Liver (tissue), 9 donors: ENCODE data around the gene GJA5. TPM values are rescaled to one million over a fixed set of nuclear protein-coding genes. Genes with fewer than 3 reads are reported as not detected.

Experiments used
- DNase-seq: peaks from one replicate; pipeline ENCODE4 v3.0.0-alpha.2; 2017; ENCODE audit warnings: low spot score
- H3K27ac ChIP-seq, 2 donors: one replicate each; pipeline ENCODE4 v1.7.0; 2013; ENCODE audit warnings: inconsistent platforms in 2 of 2, low read length in 2 of 2, control low read depth in 1 of 2, low read depth in 1 of 2, mild to moderate bottlenecking in 1 of 2
- H3K27me3 ChIP-seq, 4 donors: one replicate each; pipeline versions ENCODE4 v1.6.1 to v1.7.0; 2013; ENCODE audit warnings: low read length in 3 of 4, inconsistent platforms in 1 of 4, mild to moderate bottlenecking in 1 of 4, moderate library complexity in 1 of 4; ENCODE audit not compliant: control insufficient read depth in 4 of 4, insufficient read depth in 4 of 4
- H3K36me3 ChIP-seq, 4 donors: one replicate each; pipeline versions ENCODE4 v1.6.1 to v1.7.0; 2013; ENCODE audit warnings: low read length in 3 of 4, mild to moderate bottlenecking in 3 of 4, low read depth in 1 of 4, moderate library complexity in 1 of 4; ENCODE audit not compliant: control insufficient read depth in 4 of 4, insufficient read depth in 3 of 4
- H3K4me1 ChIP-seq, 4 donors: one replicate each; pipeline versions ENCODE4 v1.6.1 to v1.7.0; 2013; ENCODE audit warnings: low read length in 3 of 4, mild to moderate bottlenecking in 3 of 4, moderate library complexity in 1 of 4; ENCODE audit not compliant: control insufficient read depth in 4 of 4, insufficient read depth in 4 of 4
- H3K4me3 ChIP-seq, 3 donors: one replicate each; pipeline versions ENCODE4 v1.6.1 to v1.7.0; 2013; ENCODE audit warnings: low read length in 3 of 3, control low read depth in 1 of 3, low read depth in 1 of 3, mild to moderate bottlenecking in 1 of 3
- H3K9ac ChIP-seq, 2 donors: one replicate each; pipeline ENCODE4 v1.7.0; 2013; ENCODE audit warnings: low read length in 2 of 2, mild to moderate bottlenecking in 2 of 2, moderate library complexity in 2 of 2, control low read depth in 1 of 2, low read depth in 1 of 2
- H3K9me3 ChIP-seq, 4 donors: one replicate each; pipeline versions ENCODE4 v1.6.1 to v1.7.0; 2013; ENCODE audit warnings: low read length in 3 of 4; ENCODE audit not compliant: control insufficient read depth in 4 of 4
- EGR1 ChIP-seq, 2 donors: IDR thresholded peaks; 2 replicates each; pipeline ENCODE4 v1.6.1; 2016 to 2018; ENCODE audit warnings: antibody characterized with exemption in 2 of 2, low read depth in 2 of 2
- FOXA2 ChIP-seq: IDR thresholded peaks from 2 replicates; pipeline ENCODE4 v1.6.1; 2016; ENCODE audit warnings: antibody characterized with exemption
- GABPA ChIP-seq, 2 donors: IDR thresholded peaks in 1 of 2; conservative IDR thresholded peaks in 1 of 2; 2 replicates each; pipeline ENCODE4 v1.6.1; 2016; ENCODE audit warnings: antibody characterized with exemption in 2 of 2, mild to moderate bottlenecking in 1 of 2, moderate library complexity in 1 of 2
- HNF4A ChIP-seq, 2 donors: conservative IDR thresholded peaks; 2 replicates each; pipeline ENCODE4 v1.6.1; 2016; ENCODE audit warnings: antibody characterized with exemption in 2 of 2, mild to moderate bottlenecking in 2 of 2
- HNF4G ChIP-seq: IDR thresholded peaks from 2 replicates; pipeline ENCODE4 v1.6.1; 2016; ENCODE audit warnings: antibody characterized with exemption
- JUND ChIP-seq, 2 donors: IDR thresholded peaks; 2 replicates each; pipeline ENCODE4 v1.6.1; 2016; ENCODE audit warnings: antibody characterized with exemption in 2 of 2
- RXRA ChIP-seq, 2 donors: IDR thresholded peaks; 2 replicates each; pipeline ENCODE4 v1.6.1; 2017 to 2018; ENCODE audit warnings: antibody characterized with exemption in 2 of 2, mild to moderate bottlenecking in 1 of 2
- SP1 ChIP-seq: IDR thresholded peaks from 2 replicates; pipeline ENCODE4 v1.6.1; 2018; ENCODE audit warnings: antibody characterized with exemption, mild to moderate bottlenecking
- YY1 ChIP-seq: IDR thresholded peaks from 2 replicates; pipeline ENCODE4 v1.6.1; 2016; ENCODE audit warnings: antibody characterized with exemption, mild to moderate bottlenecking
- WGBS: extraction: QIAGEN DNeasy Blood & Tissue Kit; methylation state at CpG from one replicate; pipeline ENCODE4 v1.1.7; 2013; 5-methylcytosine and 5-hydroxymethylcytosine counted together
- polyA plus RNA-seq, 2 donors: library from polyadenylated mRNA; stranded (reverse) in 1 of 2; unstranded in 1 of 2; fragments of 200-250 nt in 1 of 2; fragments of >200 nt in 1 of 2; fragmentation: Nextera tagmentation in 1 of 2; extraction: Ambion mirVana in 1 of 2; gene quantifications; one replicate each; pipeline versions ENCODE4 v1.2.1 to v1.2.3, GENCODE V29; 2013 to 2015
- total RNA-seq, 2 donors: library from RNA; depleted of rRNA; stranded (reverse); fragments of >200 nt; gene quantifications; one replicate each; pipeline ENCODE4 v1.2.3, GENCODE V29; 2014
- TF ChIP-seq, protein P1 (sequence below): IDR thresholded peaks from 2 replicates; pipeline ENCODE4 v1.6.1; 2016; ENCODE audit warnings: antibody characterized with exemption, mild to moderate bottlenecking
- TF ChIP-seq, protein P2 (sequence below): IDR thresholded peaks from 2 replicates; pipeline ENCODE4 v1.6.1; 2016; ENCODE audit warnings: antibody characterized with exemption
- TF ChIP-seq, protein P3 (sequence below): fragments of 150-350 bp; IDR thresholded peaks from 2 replicates; pipeline ENCODE4 v1.5.1; 2017; ENCODE audit warnings: improper control_type of control experiment, low read depth, low read length; ENCODE audit not compliant: missing input control
- donor health status: healthy.
- donor health status: healthy.
- donor health status: healthy.
- donor health status: healthy.
- donor health status: healthy.

GJA5 gene
- total and polyA plus RNA-seq, 4 donors, result 0.70 to 1.8 (median 1.3) TPM

DNA sequence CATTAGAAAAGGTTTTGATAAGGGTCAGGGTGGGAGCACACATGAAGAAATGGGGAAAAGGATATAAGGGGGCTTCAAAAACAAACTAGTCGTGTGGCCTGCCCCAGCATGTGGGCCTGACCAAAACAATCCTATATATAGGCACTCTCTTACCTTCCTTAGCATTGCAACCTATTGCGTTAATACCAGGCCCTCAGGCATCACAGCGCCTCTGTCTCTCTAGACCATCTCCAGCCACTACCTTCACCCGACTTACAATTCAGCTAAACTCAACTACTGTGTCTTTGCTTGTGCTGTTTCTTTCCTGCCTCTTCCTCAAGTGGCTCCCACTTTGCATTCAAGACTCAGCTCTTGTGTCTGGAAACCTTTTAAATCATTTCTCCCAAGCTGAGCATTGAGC, 47.0 kb upstream of the GJA5 start:
- H3K27me3 ChIP-seq, result no peaks in the 10 kb centered on the region
- no peak overlapping the region for H3K27ac ChIP-seq
- H3K9ac ChIP-seq, result no peak overlapping the region
- H3K9me3 ChIP-seq, result no peaks in the 10 kb centered on the region
- peaks cover 0 to 13% (median 12%) of the 10 kb centered on the region in 4 donors for H3K4me1 ChIP-seq
- DNase-seq, result no peak
- 87% methylated on average over 4 of the region's 4 CpGs for WGBS
- H3K4me3 ChIP-seq, result no peak overlapping the region
- H3K36me3 ChIP-seq, result no peaks in the 10 kb centered on the region
- no peak for TF ChIP-seq YY1
- TF ChIP-seq FOXA2, result no peak
- TF ChIP-seq, protein P1, sequence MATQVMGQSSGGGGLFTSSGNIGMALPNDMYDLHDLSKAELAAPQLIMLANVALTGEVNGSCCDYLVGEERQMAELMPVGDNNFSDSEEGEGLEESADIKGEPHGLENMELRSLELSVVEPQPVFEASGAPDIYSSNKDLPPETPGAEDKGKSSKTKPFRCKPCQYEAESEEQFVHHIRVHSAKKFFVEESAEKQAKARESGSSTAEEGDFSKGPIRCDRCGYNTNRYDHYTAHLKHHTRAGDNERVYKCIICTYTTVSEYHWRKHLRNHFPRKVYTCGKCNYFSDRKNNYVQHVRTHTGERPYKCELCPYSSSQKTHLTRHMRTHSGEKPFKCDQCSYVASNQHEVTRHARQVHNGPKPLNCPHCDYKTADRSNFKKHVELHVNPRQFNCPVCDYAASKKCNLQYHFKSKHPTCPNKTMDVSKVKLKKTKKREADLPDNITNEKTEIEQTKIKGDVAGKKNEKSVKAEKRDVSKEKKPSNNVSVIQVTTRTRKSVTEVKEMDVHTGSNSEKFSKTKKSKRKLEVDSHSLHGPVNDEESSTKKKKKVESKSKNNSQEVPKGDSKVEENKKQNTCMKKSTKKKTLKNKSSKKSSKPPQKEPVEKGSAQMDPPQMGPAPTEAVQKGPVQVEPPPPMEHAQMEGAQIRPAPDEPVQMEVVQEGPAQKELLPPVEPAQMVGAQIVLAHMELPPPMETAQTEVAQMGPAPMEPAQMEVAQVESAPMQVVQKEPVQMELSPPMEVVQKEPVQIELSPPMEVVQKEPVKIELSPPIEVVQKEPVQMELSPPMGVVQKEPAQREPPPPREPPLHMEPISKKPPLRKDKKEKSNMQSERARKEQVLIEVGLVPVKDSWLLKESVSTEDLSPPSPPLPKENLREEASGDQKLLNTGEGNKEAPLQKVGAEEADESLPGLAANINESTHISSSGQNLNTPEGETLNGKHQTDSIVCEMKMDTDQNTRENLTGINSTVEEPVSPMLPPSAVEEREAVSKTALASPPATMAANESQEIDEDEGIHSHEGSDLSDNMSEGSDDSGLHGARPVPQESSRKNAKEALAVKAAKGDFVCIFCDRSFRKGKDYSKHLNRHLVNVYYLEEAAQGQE, result no peak
- no peak for TF ChIP-seq EGR1 (IDR thresholded peaks at IDR 0.05; ENCODE audit: low read depth in 2 of 2)
- no peak for TF ChIP-seq RXRA (IDR thresholded peaks at IDR 0.05)
- TF ChIP-seq, protein P2, sequence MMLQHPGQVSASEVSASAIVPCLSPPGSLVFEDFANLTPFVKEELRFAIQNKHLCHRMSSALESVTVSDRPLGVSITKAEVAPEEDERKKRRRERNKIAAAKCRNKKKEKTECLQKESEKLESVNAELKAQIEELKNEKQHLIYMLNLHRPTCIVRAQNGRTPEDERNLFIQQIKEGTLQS, result no peak
- no peak for TF ChIP-seq HNF4A (conservative IDR thresholded peaks at IDR 0.05)
- no peak for TF ChIP-seq SP1

DNA sequence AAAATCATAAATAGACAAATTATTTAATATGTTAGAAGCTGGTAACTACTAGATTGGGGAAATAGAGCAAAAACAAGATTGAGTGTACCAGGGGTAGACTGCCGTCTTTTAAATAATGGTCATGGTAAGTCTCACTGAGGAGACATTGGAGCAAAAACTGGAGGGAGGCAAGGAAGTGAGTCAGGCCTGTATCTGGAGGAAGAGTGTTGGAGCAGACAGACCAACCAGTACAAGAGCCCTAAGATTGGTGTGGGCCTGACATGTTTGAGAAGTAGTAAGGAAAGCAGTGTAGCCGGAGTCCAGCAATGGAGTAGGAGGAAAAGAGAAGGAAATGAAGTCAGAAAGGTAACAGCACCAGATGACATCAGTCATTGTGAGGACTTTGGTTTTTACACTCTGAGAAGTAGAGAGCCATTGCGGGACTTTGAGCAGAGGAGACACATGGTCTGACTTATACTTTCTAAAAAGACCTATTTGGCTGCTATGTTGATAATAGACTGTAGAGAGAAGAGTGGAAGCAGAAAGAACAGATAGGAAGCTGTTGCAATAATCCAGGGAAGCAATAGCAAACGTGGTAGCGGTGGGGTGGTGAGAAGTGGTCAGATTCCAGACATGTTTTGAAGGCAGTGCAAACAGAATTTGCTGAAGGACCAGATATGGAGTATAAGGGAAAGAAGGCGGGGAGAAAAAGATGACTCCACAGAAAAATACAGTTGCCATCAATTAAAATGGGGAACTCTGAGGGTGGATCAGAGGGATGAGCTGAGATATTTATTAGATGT, 44.7 kb upstream of the GJA5 start:
- no peaks in the 10 kb centered on the region for H3K9me3 ChIP-seq
- TF ChIP-seq, protein P3, sequence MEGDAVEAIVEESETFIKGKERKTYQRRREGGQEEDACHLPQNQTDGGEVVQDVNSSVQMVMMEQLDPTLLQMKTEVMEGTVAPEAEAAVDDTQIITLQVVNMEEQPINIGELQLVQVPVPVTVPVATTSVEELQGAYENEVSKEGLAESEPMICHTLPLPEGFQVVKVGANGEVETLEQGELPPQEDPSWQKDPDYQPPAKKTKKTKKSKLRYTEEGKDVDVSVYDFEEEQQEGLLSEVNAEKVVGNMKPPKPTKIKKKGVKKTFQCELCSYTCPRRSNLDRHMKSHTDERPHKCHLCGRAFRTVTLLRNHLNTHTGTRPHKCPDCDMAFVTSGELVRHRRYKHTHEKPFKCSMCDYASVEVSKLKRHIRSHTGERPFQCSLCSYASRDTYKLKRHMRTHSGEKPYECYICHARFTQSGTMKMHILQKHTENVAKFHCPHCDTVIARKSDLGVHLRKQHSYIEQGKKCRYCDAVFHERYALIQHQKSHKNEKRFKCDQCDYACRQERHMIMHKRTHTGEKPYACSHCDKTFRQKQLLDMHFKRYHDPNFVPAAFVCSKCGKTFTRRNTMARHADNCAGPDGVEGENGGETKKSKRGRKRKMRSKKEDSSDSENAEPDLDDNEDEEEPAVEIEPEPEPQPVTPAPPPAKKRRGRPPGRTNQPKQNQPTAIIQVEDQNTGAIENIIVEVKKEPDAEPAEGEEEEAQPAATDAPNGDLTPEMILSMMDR, result no peak
- no peak overlapping the region for H3K27ac ChIP-seq
- H3K4me3 ChIP-seq, result no peak overlapping the region
- H3K9ac ChIP-seq, result no peak overlapping the region
- H3K4me1 ChIP-seq, result peaks cover 0 to 13% (median 12%) of the 10 kb centered on the region in 4 donors
- DNase-seq, result no peak
- 83% methylated on average over 6 of the region's 6 CpGs for WGBS
- no peaks in the 10 kb centered on the region for H3K36me3 ChIP-seq
- no peaks in the 10 kb centered on the region for H3K27me3 ChIP-seq

DNA sequence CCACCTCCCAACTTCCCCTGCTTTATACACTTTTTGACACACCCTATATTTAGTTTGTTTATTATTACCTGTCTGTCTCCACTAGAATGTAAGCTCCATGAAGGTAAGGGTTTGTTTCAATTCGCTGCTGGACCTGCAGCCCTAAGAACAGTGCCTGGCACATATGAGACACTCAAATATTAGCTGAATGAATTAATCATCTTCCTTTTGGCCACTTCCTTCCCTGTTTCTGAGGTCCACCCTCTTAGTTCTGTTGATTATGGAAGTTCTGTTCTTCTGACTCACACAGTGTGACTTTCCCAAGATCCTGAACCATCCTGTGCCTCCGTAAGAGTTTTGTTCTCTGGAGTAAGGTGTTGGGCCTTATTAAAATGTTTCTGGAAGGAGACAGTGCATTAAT, 40.4 kb upstream of the GJA5 start:
- no peaks in the 10 kb centered on the region for H3K36me3 ChIP-seq
- DNase-seq, result no peak
- H3K27ac ChIP-seq, result no peak overlapping the region
- H3K9ac ChIP-seq, result no peak overlapping the region
- H3K4me1 ChIP-seq, result no peaks in the 10 kb centered on the region
- WGBS, result 94% methylated on average over 2 of the region's 2 CpGs
- TF ChIP-seq EGR1 (IDR thresholded peaks at IDR 0.05; ENCODE audit: low read depth in 2 of 2) (no peak), YY1 (no peak), HNF4G (no peak), FOXA2 (no peak), JUND (IDR thresholded peaks at IDR 0.05) (no peak), RXRA (IDR thresholded peaks at IDR 0.05) (no peak), GABPA (IDR thresholded peaks at IDR 0.05 in 1 of 2, conservative IDR thresholded peaks at IDR 0.05 in 1 of 2) (no peak)
- TF ChIP-seq, protein P3, result no peak
- H3K4me3 ChIP-seq, result no peak overlapping the region
- H3K9me3 ChIP-seq, result no peaks in the 10 kb centered on the region
- no peaks in the 10 kb centered on the region for H3K27me3 ChIP-seq
